Gastrocnemius medialis (tissue), 4 donors: ENCODE data around the gene C20orf141. TPM values are rescaled to one million over a fixed set of nuclear protein-coding genes. Genes with fewer than 3 reads are reported as not detected.

ENCODE experiments used
- ATAC-seq, 2 donors: fragments of 150-250 bp; one replicate each; pipeline ENCODE4 v1.9.1; 2016
- DNase-seq, 2 donors: peaks; one replicate each; pipeline ENCODE4 v3.0.0-alpha.2; 2019
- H3K27ac ChIP-seq, 4 donors: fragments of 200-600 bp; sonication (generic); 1 replicate in 1 of 4; 2 replicates in 3 of 4; pipeline ENCODE4 v1.5.1; 2016 to 2018; ENCODE audit warnings: mild to moderate bottlenecking in 2 of 4, moderate library complexity in 1 of 4
- H3K27me3 ChIP-seq, 3 donors: fragments of 200-600 bp; sonication (generic) in 2 of 3; 1 replicate in 1 of 3; 2 replicates in 2 of 3; pipeline versions ENCODE4 v1.5.1 to v1.6.0; 2016 to 2019; ENCODE audit warnings: mild to moderate bottlenecking in 1 of 3, moderate library complexity in 1 of 3
- H3K36me3 ChIP-seq, 2 donors: fragments of 200-600 bp; sonication (generic) in 1 of 2; one replicate each; pipeline ENCODE4 v1.5.1; 2017 to 2018
- H3K4me1 ChIP-seq, 2 donors: fragments of 200-600 bp; sonication (generic) in 1 of 2; one replicate each; pipeline ENCODE4 v1.5.1; 2016 to 2017; ENCODE audit warnings: mild to moderate bottlenecking in 2 of 2
- H3K4me3 ChIP-seq, 4 donors: fragments of 200-600 bp; sonication (generic) in 3 of 4; 1 replicate in 1 of 4; 2 replicates in 3 of 4; pipeline ENCODE4 v1.5.1; 2016 to 2019; ENCODE audit warnings: mild to moderate bottlenecking in 2 of 4
- H3K9me3 ChIP-seq, 3 donors: fragments of 200-600 bp; sonication (generic) in 2 of 3; 1 replicate in 1 of 3; 2 replicates in 2 of 3; pipeline ENCODE4 v1.5.1; 2016 to 2019
- CTCF ChIP-seq, 5 experiments: fragments of 450-650 bp in 3 of 5; fragments of 200-600 bp in 2 of 5; sonication (generic) in 2 of 5; IDR thresholded peaks in 4 of 5; conservative IDR thresholded peaks in 1 of 5; 1 replicate in 4 of 5; 2 replicates in 1 of 5; pipeline ENCODE4 v1.5.1; 2016 to 2019; ENCODE audit warnings: antibody characterized with exemption in 5 of 5, mild to moderate bottlenecking in 3 of 5, moderate library complexity in 3 of 5
- POLR2A ChIP-seq, 2 donors: fragments of 450-650 bp; IDR thresholded peaks; one replicate each; pipeline ENCODE4 v1.6.1; 2017; ENCODE audit warnings: antibody characterized with exemption in 2 of 2, mild to moderate bottlenecking in 2 of 2, moderate library complexity in 2 of 2
- in situ Hi-C, 4 donors: fragments of 200-750 bp; cut with MboI; loops; one replicate each; pipeline versions ENCODE4 v1.15.0 to v1.8.0; 2017; ENCODE audit warnings: low sequenced_read_pairs in 4 of 4
- intact Hi-C: fragments of 100-400 bp; cut with DNase I; formaldehyde crosslinking; loops from one replicate; pipeline ENCODE4 v1.15.1; 2023; ENCODE audit warnings: low total_unique reads
- total RNA-seq, 4 donors: library from RNA; depleted of rRNA; stranded (reverse); fragments of >200 nt; gene quantifications; one replicate each; pipeline versions ENCODE4 v1.1.0 to v1.2.3, GENCODE V29; 2016

C20orf141 gene
- total RNA-seq, 4 donors from 2014 or later: not detected

DNA sequence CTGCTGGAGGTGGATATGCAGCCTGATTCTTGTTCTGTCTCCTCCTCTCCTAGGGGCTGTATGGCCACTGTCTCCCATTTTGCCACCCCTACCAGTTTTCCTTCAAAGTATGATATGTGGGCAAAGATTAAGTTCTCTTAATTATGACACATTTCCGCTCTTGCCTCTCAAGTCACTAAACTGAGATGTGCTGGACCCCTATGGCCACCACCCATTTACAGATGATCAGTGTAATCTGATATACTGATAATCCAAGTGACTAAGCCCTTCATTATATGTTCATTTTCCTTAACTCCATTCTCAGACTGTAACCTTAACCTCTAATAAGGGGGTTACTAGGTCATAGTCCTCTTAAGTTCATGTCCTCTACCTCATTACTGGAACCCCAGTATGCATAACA lies 711 bp upstream of the C20orf141 start:
- ATAC-seq (no peak), DNase-seq (no peak)
- in situ Hi-C loops: no loop called here
- H3K27ac ChIP-seq: no peak overlapping the region
- peaks cover 0 to 5% (median 0%) of the 10 kb centered on the region in 3 donors for H3K9me3 ChIP-seq
- no peaks in the 10 kb centered on the region for H3K36me3 ChIP-seq
- no peak for TF ChIP-seq CTCF (IDR thresholded peaks at IDR 0.05 in 4 of 5, conservative IDR thresholded peaks at IDR 0.05 in 1 of 5)
- TF ChIP-seq POLR2A (IDR thresholded peaks at IDR 0.05): no peak
- H3K27me3 ChIP-seq: peaks cover under 1 to 15% (median 11%) of the 10 kb centered on the region in 3 donors
- H3K4me1 ChIP-seq: no peaks in the 10 kb centered on the region
- intact Hi-C loops: no loop called here
- no peak overlapping the region for H3K4me3 ChIP-seq

GRCh38 chr20:2815242-2815900 lies 584 bp downstream of the C20orf141 start:
- no peak for ATAC-seq
- Histone ChIP-seq H3K4me3 (no peak overlapping the region), H3K36me3 (no peaks in the 10 kb centered on the region), H3K4me1 (no peaks in the 10 kb centered on the region), H3K27me3 (peaks cover 8 to 23% (median 18%) of the 10 kb centered on the region in 3 donors), H3K27ac (no peak overlapping the region), H3K9me3 (peaks cover 0 to 5% (median 0%) of the 10 kb centered on the region in 3 donors)
- TF ChIP-seq CTCF (IDR thresholded peaks at IDR 0.05 in 4 of 5, conservative IDR thresholded peaks at IDR 0.05 in 1 of 5): no peak
- no peak for TF ChIP-seq POLR2A (IDR thresholded peaks at IDR 0.05)
- in situ Hi-C loops: no loop called here
- intact Hi-C loops: no loop called here
- DNase-seq: no peak

DNA sequence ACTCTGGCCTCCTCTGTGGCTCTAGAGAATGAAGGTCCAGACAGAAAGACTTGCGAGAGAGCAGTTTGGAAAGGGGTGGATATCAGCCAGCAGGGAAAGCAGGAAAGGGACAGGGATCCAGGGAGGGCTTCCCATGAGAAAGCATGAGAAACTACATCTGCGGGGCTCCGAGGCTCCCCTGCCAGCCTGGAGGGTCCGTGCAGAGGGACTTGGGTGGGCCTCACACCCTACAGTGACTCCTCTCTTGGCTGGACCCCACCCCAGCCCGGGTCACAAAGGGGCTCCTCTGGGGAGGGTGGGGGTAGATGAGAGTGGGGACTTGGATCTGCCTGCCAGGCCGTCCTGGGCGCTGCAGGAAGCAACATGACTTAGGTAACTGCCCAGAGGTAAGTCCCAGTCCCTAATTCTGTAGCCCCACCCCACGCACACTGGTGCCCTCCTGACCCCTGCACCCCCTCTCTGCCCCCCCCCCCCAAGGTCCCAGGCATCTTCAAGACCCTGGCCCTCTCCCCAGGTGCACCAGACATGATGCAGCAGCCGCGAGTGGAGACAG lies 1.3 kb downstream of the C20orf141 start, which contains the start of gene TMEM239:
Gene TMEM239 (plus strand): TSS at position 335 of the 553 bp plus-strand sequence. CDS start 191 bp downstream, at position 526.
- no peak for TF ChIP-seq POLR2A (IDR thresholded peaks at IDR 0.05)
- no peak for TF ChIP-seq CTCF (IDR thresholded peaks at IDR 0.05 in 4 of 5, conservative IDR thresholded peaks at IDR 0.05 in 1 of 5)
- Histone ChIP-seq H3K27ac (no peak within 1 kb of the TSS), H3K4me1 (no peaks in the 10 kb centered on the region), H3K4me3 (no peak within 1 kb of the TSS), H3K9me3 (peaks cover 0 to 5% (median 0%) of the 10 kb centered on the region in 3 donors), H3K36me3 (no peaks in the 10 kb centered on the region), H3K27me3 (peaks cover 16 to 29% (median 25%) of the 10 kb centered on the region in 3 donors)
- ATAC-seq (no peak), DNase-seq (no peak)
- in situ Hi-C loops (no loop called here), intact Hi-C loops (no loop called here)

GRCh38 chr20:2816583-2817340 lies 2.0 kb downstream of the C20orf141 start:
- in situ Hi-C loops (no loop called here), intact Hi-C loops (no loop called here)
- no peak for TF ChIP-seq CTCF (IDR thresholded peaks at IDR 0.05 in 4 of 5, conservative IDR thresholded peaks at IDR 0.05 in 1 of 5)
- TF ChIP-seq POLR2A (IDR thresholded peaks at IDR 0.05): no peak
- DNase-seq: no peak
- no peak for ATAC-seq
- peaks cover 0 to 5% (median 0%) of the 10 kb centered on the region in 3 donors for H3K9me3 ChIP-seq
- peaks cover 21 to 29% (median 22%) of the 10 kb centered on the region in 3 donors for H3K27me3 ChIP-seq
- no peak overlapping the region for H3K4me3 ChIP-seq
- H3K27ac ChIP-seq: no peak overlapping the region
- no peaks in the 10 kb centered on the region for H3K4me1 ChIP-seq
- H3K36me3 ChIP-seq: no peaks in the 10 kb centered on the region
